Osteoblast (primary cell): Measurements from ENCODE around the gene SEMA3C. TPM values are rescaled to one million over a fixed set of nuclear protein-coding genes. Genes with fewer than 3 reads are reported as not detected.
A peak's percentile ranks its signal among the peaks of the same experiment; 100 is the strongest.

Experiments used
- DNase-seq: peaks from one replicate; pipeline ENCODE4 v3.0.0; 2011; ENCODE audit warnings: low spot score, mixed read lengths; ENCODE audit not compliant: insufficient read length; ENCODE audit errors: missing footprints
- H2AFZ ChIP-seq: 2 replicates; pipeline ENCODE4 v1.6.0; 2011; ENCODE audit warnings: mild to moderate bottlenecking, low read length
- H3K27ac ChIP-seq: 2 replicates; pipeline ENCODE4 v1.5.1; 2011; ENCODE audit warnings: mild to moderate bottlenecking, low read depth, low read length, moderate library complexity
- H3K27me3 ChIP-seq: 2 replicates; pipeline ENCODE4 v1.6.0; 2012; ENCODE audit warnings: mild to moderate bottlenecking, control low read depth, inconsistent platforms, low read length, moderate library complexity; ENCODE audit not compliant: insufficient read depth
- H3K36me3 ChIP-seq: 2 replicates; pipeline ENCODE4 v1.5.1; 2011; ENCODE audit warnings: mild to moderate bottlenecking, low read length, control low read depth, moderate library complexity; ENCODE audit not compliant: insufficient read depth
- H3K4me1 ChIP-seq: 2 replicates; pipeline ENCODE4 v1.5.1; 2011; ENCODE audit warnings: mild to moderate bottlenecking, low read length, control low read depth, moderate library complexity; ENCODE audit not compliant: insufficient read depth
- H3K4me2 ChIP-seq: 2 replicates; pipeline ENCODE4 v1.6.0; 2011; ENCODE audit warnings: mild to moderate bottlenecking, low read length; ENCODE audit not compliant: insufficient read depth
- H3K4me3 ChIP-seq: fragments of 200-600 bp; sonication (generic); 3 replicates; pipeline ENCODE4 v1.5.1; 2012; ENCODE audit warnings: mild to moderate bottlenecking, low read length, inconsistent platforms; ENCODE audit not compliant: insufficient read depth
- H3K79me2 ChIP-seq: 2 replicates; pipeline ENCODE4 v1.6.0; 2012; ENCODE audit warnings: mild to moderate bottlenecking, low read length, control low read depth, inconsistent platforms; ENCODE audit not compliant: insufficient read depth
- H3K9me3 ChIP-seq: 2 replicates; pipeline ENCODE4 v1.5.1; 2011; ENCODE audit warnings: low read depth, low read length, control low read depth
- H4K20me1 ChIP-seq: 2 replicates; pipeline ENCODE4 v1.6.0; 2012; ENCODE audit warnings: mild to moderate bottlenecking, low read length, control low read depth; ENCODE audit not compliant: insufficient read depth
- CTCF ChIP-seq: IDR thresholded peaks from 2 replicates; pipeline ENCODE4 v1.5.1; 2011; ENCODE audit warnings: mild to moderate bottlenecking, low read depth, low read length, moderate library complexity; ENCODE audit errors: extremely low read depth
- total RNA-seq: library from RNA; depleted of rRNA; stranded (reverse); fragments of >200 nt; gene quantifications from 2 replicates; pipeline ENCODE4 v1.2.3, GENCODE V29; 2012

Gene SEMA3C
- total RNA-seq, 1 donor = 388 TPM

- Histone ChIP-seq H3K4me1 (peaks cover 22% of the 10 kb centered on the region), H3K4me2 (no peak overlapping the region), H3K27ac (no peak overlapping the region), H3K9me3 (no peaks in the 10 kb centered on the region), H3K27me3 (no peaks in the 10 kb centered on the region), H3K36me3 (peaks cover 6% of the 10 kb centered on the region), H3K4me3 (no peak overlapping the region), H2AFZ (no peak overlapping the region), H3K79me2 (peaks cover 40% of the 10 kb centered on the region), H4K20me1 (no peaks in the 10 kb centered on the region)
- TF ChIP-seq CTCF = no peak
- DNase-seq = no peak
These were observed 27.6 kb downstream of the SEMA3C start for GRCh38 chr7:80891259-80891544.

- H4K20me1 ChIP-seq = no peaks in the 10 kb centered on the region
- H3K27ac ChIP-seq = no peak overlapping the region
These were observed 28.2 kb downstream of the SEMA3C start for GRCh38 chr7:80890426-80891258.

GRCh38 chr7:80889525-80889924, 29.3 kb downstream of the SEMA3C start:
- H3K27ac ChIP-seq = no peak overlapping the region
- H3K27me3 ChIP-seq = no peaks in the 10 kb centered on the region
- H3K36me3 ChIP-seq = peaks cover 6% of the 10 kb centered on the region
- H3K79me2 ChIP-seq = peaks cover 40% of the 10 kb centered on the region
- no peak overlapping the region for H3K4me3 ChIP-seq
- no peak for DNase-seq
- H3K4me1 ChIP-seq = peaks cover 24% of the 10 kb centered on the region
- no peak overlapping the region for H2AFZ ChIP-seq
- no peak for TF ChIP-seq CTCF
- no peak overlapping the region for H3K4me2 ChIP-seq
- no peaks in the 10 kb centered on the region for H3K9me3 ChIP-seq
- no peaks in the 10 kb centered on the region for H4K20me1 ChIP-seq

More at GRCh38 chr7:80890426-80891258, 28.2 kb downstream of the SEMA3C start:
- TF ChIP-seq CTCF = no peak
- no peaks in the 10 kb centered on the region for H3K27me3 ChIP-seq
- H3K4me2 ChIP-seq = peak overlapping the region; percentile 31
- H3K4me1 ChIP-seq = peaks cover 23% of the 10 kb centered on the region
- H3K9me3 ChIP-seq = no peaks in the 10 kb centered on the region
- H2AFZ ChIP-seq = peak overlapping the region; percentile 10
- DNase-seq = no peak
- H3K4me3 ChIP-seq = no peak overlapping the region
- H3K79me2 ChIP-seq = peaks cover 43% of the 10 kb centered on the region
- peaks cover 6% of the 10 kb centered on the region for H3K36me3 ChIP-seq

GRCh38 chr7:80885757-80886156, 33.1 kb downstream of the SEMA3C start:
- no peaks in the 10 kb centered on the region for H3K9me3 ChIP-seq
- no peak for DNase-seq
- no peak for TF ChIP-seq CTCF
- H3K4me3 ChIP-seq = no peak overlapping the region
- H2AFZ ChIP-seq = no peak overlapping the region
- no peaks in the 10 kb centered on the region for H4K20me1 ChIP-seq
- H3K27me3 ChIP-seq = no peaks in the 10 kb centered on the region
- peaks cover 40% of the 10 kb centered on the region for H3K4me1 ChIP-seq
- peaks cover 18% of the 10 kb centered on the region for H3K36me3 ChIP-seq
- no peak overlapping the region for H3K4me2 ChIP-seq
- peak overlapping the region; percentile 92 for H3K27ac ChIP-seq
- H3K79me2 ChIP-seq = peaks cover 33% of the 10 kb centered on the region
